ENCODE data around the gene USP53. TPM values are rescaled to one million over a fixed set of nuclear protein-coding genes. Genes with fewer than 3 reads are reported as not detected.

Gene USP53
- total and polyA plus RNA-seq, 9 of the 15 experiments (the other 6 are each of a cell fraction or from before 2014, with no cell fraction given), result 2.9 to 9.6 (median 8.3) TPM

DNA sequence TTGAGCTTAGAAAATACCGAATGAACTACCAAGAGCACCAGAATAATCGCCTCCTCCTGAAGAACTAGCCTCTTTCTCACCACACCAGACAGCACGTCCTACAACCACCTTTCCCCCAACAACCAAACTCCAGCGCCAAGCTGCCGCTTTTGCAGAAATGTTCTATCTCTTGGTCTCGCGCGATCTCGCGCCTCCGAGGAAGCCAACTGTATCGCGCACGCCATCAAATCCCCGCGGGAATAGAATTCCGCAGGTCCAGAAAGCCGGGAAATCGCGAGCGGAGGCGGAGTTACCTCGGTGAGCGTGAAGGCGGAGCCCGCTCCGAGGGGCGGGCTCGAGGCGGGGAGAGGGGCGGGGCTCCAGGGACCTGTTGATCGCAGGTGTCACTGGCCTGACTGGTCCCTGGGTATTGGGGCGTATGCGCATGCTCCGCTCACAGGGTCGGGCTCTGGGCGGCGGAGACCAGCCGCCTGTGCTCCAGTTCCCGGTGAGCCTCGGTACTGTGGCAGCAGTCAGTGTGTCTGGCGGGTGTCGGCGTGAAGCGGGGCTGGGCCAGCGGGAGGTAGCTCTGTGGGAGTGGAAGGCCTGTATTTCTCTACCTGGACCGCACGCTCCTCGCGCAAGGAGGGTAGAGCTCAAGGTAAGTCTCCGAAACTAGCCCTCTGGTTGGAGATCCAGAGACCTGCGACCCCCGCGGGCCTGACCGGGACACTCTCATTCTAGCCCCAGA is at the start of gene USP53 (continued):
- TF ChIP-seq, protein P1, sequence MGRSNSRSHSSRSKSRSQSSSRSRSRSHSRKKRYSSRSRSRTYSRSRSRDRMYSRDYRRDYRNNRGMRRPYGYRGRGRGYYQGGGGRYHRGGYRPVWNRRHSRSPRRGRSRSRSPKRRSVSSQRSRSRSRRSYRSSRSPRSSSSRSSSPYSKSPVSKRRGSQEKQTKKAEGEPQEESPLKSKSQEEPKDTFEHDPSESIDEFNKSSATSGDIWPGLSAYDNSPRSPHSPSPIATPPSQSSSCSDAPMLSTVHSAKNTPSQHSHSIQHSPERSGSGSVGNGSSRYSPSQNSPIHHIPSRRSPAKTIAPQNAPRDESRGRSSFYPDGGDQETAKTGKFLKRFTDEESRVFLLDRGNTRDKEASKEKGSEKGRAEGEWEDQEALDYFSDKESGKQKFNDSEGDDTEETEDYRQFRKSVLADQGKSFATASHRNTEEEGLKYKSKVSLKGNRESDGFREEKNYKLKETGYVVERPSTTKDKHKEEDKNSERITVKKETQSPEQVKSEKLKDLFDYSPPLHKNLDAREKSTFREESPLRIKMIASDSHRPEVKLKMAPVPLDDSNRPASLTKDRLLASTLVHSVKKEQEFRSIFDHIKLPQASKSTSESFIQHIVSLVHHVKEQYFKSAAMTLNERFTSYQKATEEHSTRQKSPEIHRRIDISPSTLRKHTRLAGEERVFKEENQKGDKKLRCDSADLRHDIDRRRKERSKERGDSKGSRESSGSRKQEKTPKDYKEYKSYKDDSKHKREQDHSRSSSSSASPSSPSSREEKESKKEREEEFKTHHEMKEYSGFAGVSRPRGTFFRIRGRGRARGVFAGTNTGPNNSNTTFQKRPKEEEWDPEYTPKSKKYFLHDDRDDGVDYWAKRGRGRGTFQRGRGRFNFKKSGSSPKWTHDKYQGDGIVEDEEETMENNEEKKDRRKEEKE (IDR thresholded peaks at IDR 0.05; ENCODE audit: borderline replicate concordance in 1 of 2, control insufficient read depth in 1 of 2, low read depth in 2 of 2, low read length in 1 of 2), result no peak
- TF ChIP-seq ZKSCAN8 (CRISPR knock-in tag; IDR thresholded peaks at IDR 0.05) (no peak), ARID2 (IDR thresholded peaks at IDR 0.05) (no peak; the same call in 1 of the 2 replicates), NR3C1 (CRISPR knock-in tag; IDR thresholded peaks at IDR 0.05) (no peak), SRSF9 (IDR thresholded peaks at IDR 0.05; ENCODE audit: borderline replicate concordance, low read depth, low read length) (no peak), CCAR2 (IDR thresholded peaks at IDR 0.05; ENCODE audit: low read depth, low read length) (no peak), ZNF586 (CRISPR knock-in tag; conservative IDR thresholded peaks at IDR 0.05) (no peak), ZNF140 (CRISPR knock-in tag; IDR thresholded peaks at IDR 0.05) (no peak), NR4A1 (CRISPR knock-in tag; IDR thresholded peaks at IDR 0.05) (0 out of 2 replicates have a peak, but pooled peaks have one; percentile 68), NR4A1 (tag; IDR thresholded peaks at IDR 0.05) (no peak), EWSR1 (IDR thresholded peaks at IDR 0.05; ENCODE audit: borderline replicate concordance, low read depth, partially characterized antibody) (no peak), ZNF354B (CRISPR knock-in tag; IDR thresholded peaks at IDR 0.05) (no peak), POLR2A (conservative IDR thresholded peaks at IDR 0.05) (peak; percentile 97), FOSL1 (tag; conservative IDR thresholded peaks at IDR 0.05) (no peak), ETV6 (IDR thresholded peaks at IDR 0.05; ENCODE audit: borderline replicate concordance in 1 of 2, low read depth in 2 of 2, low read length in 1 of 2) (no peak), ETV6 (CRISPR knock-in tag; IDR thresholded peaks at IDR 0.05; ENCODE audit: borderline replicate concordance) (no peak), HMGN3 (IDR thresholded peaks at IDR 0.05; ENCODE audit: borderline replicate concordance, extremely low read depth, insufficient read length, low read depth, low read length) (no peak), ZFPM2 (CRISPR knock-in tag; IDR thresholded peaks at IDR 0.05) (peak; percentile 80; the same call in 1 of the 2 replicates)
- TF ChIP-seq, protein P2, sequence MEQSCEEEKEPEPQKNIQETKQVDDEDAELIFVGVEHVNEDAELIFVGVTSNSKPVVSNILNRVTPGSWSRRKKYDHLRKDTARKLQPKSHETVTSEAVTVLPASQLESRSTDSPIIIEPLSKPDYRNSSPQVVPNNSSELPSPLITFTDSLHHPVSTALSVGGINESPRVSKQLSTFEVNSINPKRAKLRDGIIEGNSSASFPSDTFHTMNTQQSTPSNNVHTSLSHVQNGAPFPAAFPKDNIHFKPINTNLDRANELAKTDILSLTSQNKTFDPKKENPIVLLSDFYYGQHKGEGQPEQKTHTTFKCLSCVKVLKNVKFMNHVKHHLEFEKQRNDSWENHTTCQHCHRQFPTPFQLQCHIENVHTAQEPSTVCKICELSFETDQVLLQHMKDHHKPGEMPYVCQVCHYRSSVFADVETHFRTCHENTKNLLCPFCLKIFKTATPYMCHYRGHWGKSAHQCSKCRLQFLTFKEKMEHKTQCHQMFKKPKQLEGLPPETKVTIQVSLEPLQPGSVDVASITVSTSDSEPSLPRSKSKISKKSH (CRISPR knock-in tag; IDR thresholded peaks at IDR 0.05), result no peak
- TF ChIP-seq, protein P3, sequence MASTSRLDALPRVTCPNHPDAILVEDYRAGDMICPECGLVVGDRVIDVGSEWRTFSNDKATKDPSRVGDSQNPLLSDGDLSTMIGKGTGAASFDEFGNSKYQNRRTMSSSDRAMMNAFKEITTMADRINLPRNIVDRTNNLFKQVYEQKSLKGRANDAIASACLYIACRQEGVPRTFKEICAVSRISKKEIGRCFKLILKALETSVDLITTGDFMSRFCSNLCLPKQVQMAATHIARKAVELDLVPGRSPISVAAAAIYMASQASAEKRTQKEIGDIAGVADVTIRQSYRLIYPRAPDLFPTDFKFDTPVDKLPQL (IDR thresholded peaks at IDR 0.05; ENCODE audit: extremely low read depth, insufficient read length), result no peak
- TF ChIP-seq, protein P4, sequence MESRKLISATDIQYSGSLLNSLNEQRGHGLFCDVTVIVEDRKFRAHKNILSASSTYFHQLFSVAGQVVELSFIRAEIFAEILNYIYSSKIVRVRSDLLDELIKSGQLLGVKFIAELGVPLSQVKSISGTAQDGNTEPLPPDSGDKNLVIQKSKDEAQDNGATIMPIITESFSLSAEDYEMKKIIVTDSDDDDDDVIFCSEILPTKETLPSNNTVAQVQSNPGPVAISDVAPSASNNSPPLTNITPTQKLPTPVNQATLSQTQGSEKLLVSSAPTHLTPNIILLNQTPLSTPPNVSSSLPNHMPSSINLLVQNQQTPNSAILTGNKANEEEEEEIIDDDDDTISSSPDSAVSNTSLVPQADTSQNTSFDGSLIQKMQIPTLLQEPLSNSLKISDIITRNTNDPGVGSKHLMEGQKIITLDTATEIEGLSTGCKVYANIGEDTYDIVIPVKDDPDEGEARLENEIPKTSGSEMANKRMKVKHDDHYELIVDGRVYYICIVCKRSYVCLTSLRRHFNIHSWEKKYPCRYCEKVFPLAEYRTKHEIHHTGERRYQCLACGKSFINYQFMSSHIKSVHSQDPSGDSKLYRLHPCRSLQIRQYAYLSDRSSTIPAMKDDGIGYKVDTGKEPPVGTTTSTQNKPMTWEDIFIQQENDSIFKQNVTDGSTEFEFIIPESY (CRISPR knock-in tag; IDR thresholded peaks at IDR 0.05), result no peak
